ENCODE results near the gene TUBE1. TPM values are rescaled to one million over a fixed set of nuclear protein-coding genes. Genes with fewer than 3 reads are reported as not detected.

TUBE1 gene
- total and polyA plus RNA-seq, 2 experiments from 2014 or later = 26.3 to 27.7 TPM

GRCh38 chr6:112044196-112044595 is 43.1 kb downstream of the TUBE1 start:
- H2AFZ ChIP-seq = no peak overlapping the region
- peaks cover 3% of the 10 kb centered on the region for H3K27me3 Mint-ChIP-seq (ENCODE audit: insufficient read depth, low read depth, poor library complexity)
- no peak overlapping the region for H3K4me3 Mint-ChIP-seq
- H3K27ac ChIP-seq (ENCODE audit: low read depth) = no peak overlapping the region
- H3F3A ChIP-seq (replicated peaks; ENCODE audit: low read depth) = no peaks in the 10 kb centered on the region
- H3K4me1 Mint-ChIP-seq = peaks cover 15% of the 10 kb centered on the region
- 0 out of 2 replicates have a peak, but pooled peaks cover 3% of the 10 kb centered on the region for H3K4me1 ChIP-seq (ENCODE audit: insufficient read depth)
- no peaks in the 10 kb centered on the region for H3K27me3 ChIP-seq (ENCODE audit: insufficient read depth)
- no peak overlapping the region for H3K4me2 ChIP-seq
- no peaks in the 10 kb centered on the region for H3K36me3 ChIP-seq (ENCODE audit: insufficient read depth)
- peaks cover 6% of the 10 kb centered on the region; the same call in 1 of the 3 replicates for H3K9me3 Mint-ChIP-seq
- DNase-seq (ENCODE audit: low spot score) (no peak), ATAC-seq (no peak)
- H3K27ac Mint-ChIP-seq = no peak overlapping the region
- H4K20me1 ChIP-seq (replicated peaks; ENCODE audit: insufficient read depth) = no peaks in the 10 kb centered on the region
- no peaks in the 10 kb centered on the region for H3K79me2 ChIP-seq (replicated peaks; ENCODE audit: insufficient read depth)
- TF ChIP-seq NANOG (IDR thresholded peaks at IDR 0.05; ENCODE audit: borderline replicate concordance) (no peak), ZNF462 (CRISPR knock-in tag; IDR thresholded peaks at IDR 0.05) (no peak), ZNF114 (CRISPR knock-in tag; IDR thresholded peaks at IDR 0.05) (no peak), CREB1 (CRISPR knock-in tag; IDR thresholded peaks at IDR 0.05; ENCODE audit: low read depth) (no peak), JUNB (IDR thresholded peaks at IDR 0.05; ENCODE audit: unreplicated experiment) (no peak), EZH2 (IDR thresholded peaks at IDR 0.05; ENCODE audit: low read depth, unreplicated experiment) (no peak), POLR2AphosphoS5 (IDR thresholded peaks at IDR 0.05; ENCODE audit: low read depth) (no peak)
- TF ChIP-seq, protein P1, sequence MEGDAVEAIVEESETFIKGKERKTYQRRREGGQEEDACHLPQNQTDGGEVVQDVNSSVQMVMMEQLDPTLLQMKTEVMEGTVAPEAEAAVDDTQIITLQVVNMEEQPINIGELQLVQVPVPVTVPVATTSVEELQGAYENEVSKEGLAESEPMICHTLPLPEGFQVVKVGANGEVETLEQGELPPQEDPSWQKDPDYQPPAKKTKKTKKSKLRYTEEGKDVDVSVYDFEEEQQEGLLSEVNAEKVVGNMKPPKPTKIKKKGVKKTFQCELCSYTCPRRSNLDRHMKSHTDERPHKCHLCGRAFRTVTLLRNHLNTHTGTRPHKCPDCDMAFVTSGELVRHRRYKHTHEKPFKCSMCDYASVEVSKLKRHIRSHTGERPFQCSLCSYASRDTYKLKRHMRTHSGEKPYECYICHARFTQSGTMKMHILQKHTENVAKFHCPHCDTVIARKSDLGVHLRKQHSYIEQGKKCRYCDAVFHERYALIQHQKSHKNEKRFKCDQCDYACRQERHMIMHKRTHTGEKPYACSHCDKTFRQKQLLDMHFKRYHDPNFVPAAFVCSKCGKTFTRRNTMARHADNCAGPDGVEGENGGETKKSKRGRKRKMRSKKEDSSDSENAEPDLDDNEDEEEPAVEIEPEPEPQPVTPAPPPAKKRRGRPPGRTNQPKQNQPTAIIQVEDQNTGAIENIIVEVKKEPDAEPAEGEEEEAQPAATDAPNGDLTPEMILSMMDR (conservative IDR thresholded peaks at IDR 0.05; ENCODE audit: low read depth in 2 of 2) = no peak
- TF ChIP-seq, protein P2, sequence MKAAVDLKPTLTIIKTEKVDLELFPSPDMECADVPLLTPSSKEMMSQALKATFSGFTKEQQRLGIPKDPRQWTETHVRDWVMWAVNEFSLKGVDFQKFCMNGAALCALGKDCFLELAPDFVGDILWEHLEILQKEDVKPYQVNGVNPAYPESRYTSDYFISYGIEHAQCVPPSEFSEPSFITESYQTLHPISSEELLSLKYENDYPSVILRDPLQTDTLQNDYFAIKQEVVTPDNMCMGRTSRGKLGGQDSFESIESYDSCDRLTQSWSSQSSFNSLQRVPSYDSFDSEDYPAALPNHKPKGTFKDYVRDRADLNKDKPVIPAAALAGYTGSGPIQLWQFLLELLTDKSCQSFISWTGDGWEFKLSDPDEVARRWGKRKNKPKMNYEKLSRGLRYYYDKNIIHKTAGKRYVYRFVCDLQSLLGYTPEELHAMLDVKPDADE (IDR thresholded peaks at IDR 0.05) = no peak
- TF ChIP-seq, protein P3, sequence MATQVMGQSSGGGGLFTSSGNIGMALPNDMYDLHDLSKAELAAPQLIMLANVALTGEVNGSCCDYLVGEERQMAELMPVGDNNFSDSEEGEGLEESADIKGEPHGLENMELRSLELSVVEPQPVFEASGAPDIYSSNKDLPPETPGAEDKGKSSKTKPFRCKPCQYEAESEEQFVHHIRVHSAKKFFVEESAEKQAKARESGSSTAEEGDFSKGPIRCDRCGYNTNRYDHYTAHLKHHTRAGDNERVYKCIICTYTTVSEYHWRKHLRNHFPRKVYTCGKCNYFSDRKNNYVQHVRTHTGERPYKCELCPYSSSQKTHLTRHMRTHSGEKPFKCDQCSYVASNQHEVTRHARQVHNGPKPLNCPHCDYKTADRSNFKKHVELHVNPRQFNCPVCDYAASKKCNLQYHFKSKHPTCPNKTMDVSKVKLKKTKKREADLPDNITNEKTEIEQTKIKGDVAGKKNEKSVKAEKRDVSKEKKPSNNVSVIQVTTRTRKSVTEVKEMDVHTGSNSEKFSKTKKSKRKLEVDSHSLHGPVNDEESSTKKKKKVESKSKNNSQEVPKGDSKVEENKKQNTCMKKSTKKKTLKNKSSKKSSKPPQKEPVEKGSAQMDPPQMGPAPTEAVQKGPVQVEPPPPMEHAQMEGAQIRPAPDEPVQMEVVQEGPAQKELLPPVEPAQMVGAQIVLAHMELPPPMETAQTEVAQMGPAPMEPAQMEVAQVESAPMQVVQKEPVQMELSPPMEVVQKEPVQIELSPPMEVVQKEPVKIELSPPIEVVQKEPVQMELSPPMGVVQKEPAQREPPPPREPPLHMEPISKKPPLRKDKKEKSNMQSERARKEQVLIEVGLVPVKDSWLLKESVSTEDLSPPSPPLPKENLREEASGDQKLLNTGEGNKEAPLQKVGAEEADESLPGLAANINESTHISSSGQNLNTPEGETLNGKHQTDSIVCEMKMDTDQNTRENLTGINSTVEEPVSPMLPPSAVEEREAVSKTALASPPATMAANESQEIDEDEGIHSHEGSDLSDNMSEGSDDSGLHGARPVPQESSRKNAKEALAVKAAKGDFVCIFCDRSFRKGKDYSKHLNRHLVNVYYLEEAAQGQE (IDR thresholded peaks at IDR 0.05; ENCODE audit: unreplicated experiment) = no peak
- no peak overlapping the region for H3K4me3 ChIP-seq
- peaks cover 3% of the 10 kb centered on the region; the same call in 1 of the 2 replicates for H3K9me2 ChIP-seq (ENCODE audit: insufficient read depth)
- no peaks in the 10 kb centered on the region for H3K36me3 Mint-ChIP-seq (ENCODE audit: low read depth)
